ENCODE results near the gene NEIL1. TPM values are rescaled to one million over a fixed set of nuclear protein-coding genes. Genes with fewer than 3 reads are reported as not detected.
A peak's percentile ranks its signal among the peaks of the same experiment; 100 is the strongest.

The NEIL1 gene
- total RNA-seq, 1 experiment from 2014 or later: 41.4 TPM

GRCh38 chr15:75362642-75363249, 15.9 kb downstream of the NEIL1 start:
- no peaks in the 10 kb centered on the region for H4K20me1 ChIP-seq (ENCODE audit: insufficient read depth)
- ChIA-PET CTCF (no interaction called here), POLR2A (no interaction called here), RAD21 (ENCODE audit: low non-redundant PET in 1 of 2, low total read pairs in 2 of 2, uncharacterized antibody in 2 of 2, unreplicated experiment in 2 of 2) (no interaction called here)
- H3K4me2 ChIP-seq (ENCODE audit: low read length): no peak overlapping the region
- H3K9ac ChIP-seq (ENCODE audit: low read length): no peak overlapping the region
- no peaks in the 10 kb centered on the region for H3K9me2 ChIP-seq (ENCODE audit: insufficient read depth)
- peaks cover 4 to 20% of the 10 kb centered on the region in 2 experiments; a peak in 2 of 4 replicates for H3K36me3 ChIP-seq (ENCODE audit: control insufficient read depth in 1 of 2, insufficient read depth in 2 of 2, low read length in 2 of 2)
- BruUV-seq (replicated peaks): no TSS peak
- peaks cover 5 to 9% of the 10 kb centered on the region in 2 experiments for H3K4me1 ChIP-seq (ENCODE audit: control insufficient read depth in 1 of 2, insufficient read depth in 2 of 2, low read length in 2 of 2)
- ATAC-seq (peak; percentile 29), DNase-seq (ENCODE audit: low read depth, low spot score) (no peak)
- peaks cover 4% of the 10 kb centered on the region; the same call in 1 of the 2 replicates for H3K79me2 ChIP-seq (ENCODE audit: insufficient read depth, low read length)
- H3K9me3 ChIP-seq (ENCODE audit: control insufficient read depth in 1 of 2, insufficient read depth in 1 of 2, low read depth in 1 of 2, low read length in 2 of 2): no peaks in the 10 kb centered on the region
- H3K4me3 ChIP-seq (replicated peaks in 1 of 2; ENCODE audit: low read depth in 1 of 2, low read length in 2 of 2): no peak overlapping the region
- TF ChIP-seq ATF3 (IDR thresholded peaks at IDR 0.05): no peak
- H2AFZ ChIP-seq (ENCODE audit: low read depth, low read length, poor library complexity, severe bottlenecking): no peak overlapping the region
- no peak overlapping the region for H3K27ac ChIP-seq (ENCODE audit: low read depth, low read length)
- no peaks in the 10 kb centered on the region for H3K27me3 ChIP-seq (ENCODE audit: insufficient read depth, low read length)
- intact Hi-C loops (cut with micrococcal nuclease): no loop called here

GRCh38 chr15:75363786-75364185, 16.9 kb downstream of the NEIL1 start:
- peaks cover 2 to 12% of the 10 kb centered on the region in 2 experiments; a peak in 2 of 4 replicates for H3K36me3 ChIP-seq (ENCODE audit: control insufficient read depth in 1 of 2, insufficient read depth in 2 of 2, low read length in 2 of 2)
- peaks cover 4% of the 10 kb centered on the region; the same call in 1 of the 2 replicates for H3K79me2 ChIP-seq (ENCODE audit: insufficient read depth, low read length)
- H2AFZ ChIP-seq (ENCODE audit: low read depth, low read length, poor library complexity, severe bottlenecking): no peak overlapping the region
- ChIA-PET RAD21 (ENCODE audit: low non-redundant PET in 1 of 2, low total read pairs in 2 of 2, uncharacterized antibody in 2 of 2, unreplicated experiment in 2 of 2) (no interaction called here), POLR2A (no interaction called here), CTCF (no interaction called here)
- no TSS peak for BruUV-seq (replicated peaks)
- no peak overlapping the region for H3K4me3 ChIP-seq (replicated peaks in 1 of 2; ENCODE audit: low read depth in 1 of 2, low read length in 2 of 2)
- no peak for ATAC-seq
- no peak for DNase-seq (ENCODE audit: low read depth, low spot score)
- H3K27me3 ChIP-seq (ENCODE audit: insufficient read depth, low read length): no peaks in the 10 kb centered on the region
- H3K9ac ChIP-seq (ENCODE audit: low read length): no peak overlapping the region
- TF ChIP-seq SP1 (IDR thresholded peaks at IDR 0.05; ENCODE audit: low read depth) (no peak), CBX3 (IDR thresholded peaks at IDR 0.05; ENCODE audit: low read depth) (no peak), FOSL1 (IDR thresholded peaks at IDR 0.05; ENCODE audit: low read depth) (no peak), RAD21 (IDR thresholded peaks at IDR 0.05; ENCODE audit: low read depth) (no peak), SIN3A (IDR thresholded peaks at IDR 0.05; ENCODE audit: low read depth) (no peak), JUND (IDR thresholded peaks at IDR 0.05) (no peak), REST (IDR thresholded peaks at IDR 0.05; ENCODE audit: low read depth) (no peak), POLR2A (IDR thresholded peaks at IDR 0.05; ENCODE audit: borderline replicate concordance, extremely low read depth, insufficient read depth, insufficient read length) (no peak), CTCF (IDR thresholded peaks at IDR 0.05 in 2 of 3, conservative IDR thresholded peaks at IDR 0.05 in 1 of 3; ENCODE audit: borderline replicate concordance in 1 of 3, insufficient read depth in 1 of 3, low read depth in 2 of 3, low read length in 2 of 3) (no peak), SRF (IDR thresholded peaks at IDR 0.05; ENCODE audit: low read depth) (no peak)
- H3K9me2 ChIP-seq (ENCODE audit: insufficient read depth): no peaks in the 10 kb centered on the region
- no peaks in the 10 kb centered on the region for H3K9me3 ChIP-seq (ENCODE audit: control insufficient read depth in 1 of 2, insufficient read depth in 1 of 2, low read depth in 1 of 2, low read length in 2 of 2)
- H3K4me2 ChIP-seq (ENCODE audit: low read length): no peak overlapping the region
- no peaks in the 10 kb centered on the region for H4K20me1 ChIP-seq (ENCODE audit: insufficient read depth)
- intact Hi-C loops (cut with micrococcal nuclease): no loop called here
- H3K4me1 ChIP-seq (ENCODE audit: control insufficient read depth in 1 of 2, insufficient read depth in 2 of 2, low read length in 2 of 2): peaks cover 5 to 10% of the 10 kb centered on the region in 2 experiments
- no peak overlapping the region for H3K27ac ChIP-seq (ENCODE audit: low read depth, low read length)
